Measurements from ENCODE around the gene CNTNAP2. TPM values are rescaled to one million over a fixed set of nuclear protein-coding genes. Genes with fewer than 3 reads are reported as not detected.

The CNTNAP2 gene
- total and polyA plus RNA-seq, 9 of the 15 experiments (the other 6 are each of a cell fraction or from before 2014, with no cell fraction given) = 0.04 to 0.62 (median 0.09) TPM; not detected in 4

- no peaks in the 10 kb centered on the region for H3K4me1 ChIP-seq (replicated peaks in 1 of 2; ENCODE audit: control insufficient read depth in 2 of 2, insufficient read depth in 2 of 2, low read length in 2 of 2)
- H3K4me3 ChIP-seq = no peak overlapping the region
- BruUV-seq (replicated peaks) = no TSS peak
Measured at GRCh38 chr7:147079921-147080420, 963.4 kb downstream of the CNTNAP2 start.

GRCh38 chr7:147081117-147081516 is 964.5 kb downstream of the CNTNAP2 start:
- Histone ChIP-seq H3K4me3 (no peak overlapping the region), H3K27me3 (ENCODE audit: control insufficient read depth in 2 of 2, insufficient read depth in 2 of 2, low read length in 2 of 2) (no peaks in the 10 kb centered on the region), H3K36me3 (ENCODE audit: control insufficient read depth, insufficient read depth, low read length) (no peaks in the 10 kb centered on the region), H3K79me2 (ENCODE audit: control insufficient read depth, insufficient read depth, low read length) (no peaks in the 10 kb centered on the region), H3K9me1 (ENCODE audit: control insufficient read depth, insufficient read depth, low read length) (no peaks in the 10 kb centered on the region), H3K9me3 (replicated peaks; ENCODE audit: control insufficient read depth, insufficient read depth, low read depth, low read length) (0 out of 2 replicates have a peak, but pooled peaks cover 2% of the 10 kb centered on the region), H3K27ac (ENCODE audit: extremely low read depth, low read depth, low read length) (no peak overlapping the region), H4K20me1 (replicated peaks; ENCODE audit: control insufficient read depth, insufficient read depth, low read length) (no peaks in the 10 kb centered on the region), H2AFZ (ENCODE audit: low read depth, low read length) (no peak overlapping the region), H3K9ac (ENCODE audit: insufficient read depth in 1 of 2, low read depth in 2 of 2, low read length in 2 of 2) (no peak overlapping the region), H3K4me2 (ENCODE audit: insufficient read depth, low read length) (no peak overlapping the region), H3K4me1 (replicated peaks in 1 of 2; ENCODE audit: control insufficient read depth in 2 of 2, insufficient read depth in 2 of 2, low read length in 2 of 2) (no peaks in the 10 kb centered on the region)
- DNase-seq (ENCODE audit: extremely low read depth in 1 of 4, low spot score in 3 of 4) (no peak), FAIRE-seq (no peak), ATAC-seq (no peak)
- BruUV-seq (replicated peaks) = no TSS peak
- in situ Hi-C loops (cut with MboI) (no loop called here), intact Hi-C loops (cut with micrococcal nuclease) (no loop called here)
- WGBS (ENCODE audit: insufficient coverage, low coverage, missing lambda C conversion rate) = 2% methylated on average over 7 of the region's 7 CpGs
- ChIA-PET CTCF (ENCODE audit: low intra/inter-chr PET ratio) (no interaction called here), POLR2A (no interaction called here)
- TF ChIP-seq CTBP1 (IDR thresholded peaks at IDR 0.05; ENCODE audit: borderline replicate concordance) (no peak), PHTF2 (CRISPR knock-in tag; IDR thresholded peaks at IDR 0.05) (no peak), MEF2A (IDR thresholded peaks at IDR 0.05; ENCODE audit: control insufficient read depth, low read depth, low read length) (no peak), ZC3H8 (IDR thresholded peaks at IDR 0.05) (no peak), DIDO1 (tag; IDR thresholded peaks at IDR 0.05; ENCODE audit: low read depth) (no peak), ZNF263 (CRISPR knock-in tag; IDR thresholded peaks at IDR 0.05; ENCODE audit: borderline replicate concordance) (no peak), ARNT (IDR thresholded peaks at IDR 0.05) (no peak)

More at GRCh38 chr7:147079921-147080420, 963.4 kb downstream of the CNTNAP2 start:
- no peak for ATAC-seq
- no peak overlapping the region for H2AFZ ChIP-seq (ENCODE audit: low read depth, low read length)
- no peaks in the 10 kb centered on the region for H3K27me3 ChIP-seq (ENCODE audit: control insufficient read depth in 2 of 2, insufficient read depth in 2 of 2, low read length in 2 of 2)
- H3K9me1 ChIP-seq (ENCODE audit: control insufficient read depth, insufficient read depth, low read length) = no peaks in the 10 kb centered on the region
- in situ Hi-C loops (cut with MboI) = no loop called here
- H3K27ac ChIP-seq (ENCODE audit: extremely low read depth, low read depth, low read length) = no peak overlapping the region
- no peaks in the 10 kb centered on the region for H4K20me1 ChIP-seq (replicated peaks; ENCODE audit: control insufficient read depth, insufficient read depth, low read length)
- no peaks in the 10 kb centered on the region for H3K79me2 ChIP-seq (ENCODE audit: control insufficient read depth, insufficient read depth, low read length)
- intact Hi-C loops (cut with micrococcal nuclease) = no loop called here
- no peak for DNase-seq (ENCODE audit: extremely low read depth in 1 of 4, low spot score in 3 of 4)
- TF ChIP-seq ATF3 (IDR thresholded peaks at IDR 0.05) (no peak), ATF3 (CRISPR knock-in tag; conservative IDR thresholded peaks at IDR 0.05) (no peak), TEAD1 (CRISPR knock-in tag; IDR thresholded peaks at IDR 0.05) (no peak), SMARCA4 (IDR thresholded peaks at IDR 0.05) (no peak)
- POLR2A ChIA-PET = no interaction called here
- 0% methylated on average over 2 of the region's 2 CpGs for WGBS (ENCODE audit: insufficient coverage, low coverage, missing lambda C conversion rate)
- no peaks in the 10 kb centered on the region for H3K36me3 ChIP-seq (ENCODE audit: control insufficient read depth, insufficient read depth, low read length)
- FAIRE-seq = no peak
- no peaks in the 10 kb centered on the region for H3K9me3 ChIP-seq (replicated peaks; ENCODE audit: control insufficient read depth, insufficient read depth, low read depth, low read length)
- no peak overlapping the region for H3K9ac ChIP-seq (ENCODE audit: insufficient read depth in 1 of 2, low read depth in 2 of 2, low read length in 2 of 2)
- no peak overlapping the region for H3K4me2 ChIP-seq (ENCODE audit: insufficient read depth, low read length)
- CTCF ChIA-PET (ENCODE audit: low intra/inter-chr PET ratio) = no interaction called here
